ENCODE data around the gene NECAB3. TPM values are rescaled to one million over a fixed set of nuclear protein-coding genes. Genes with fewer than 3 reads are reported as not detected.
"Not testable (repeated sequence)": the region's sequence is repeated elsewhere in the genome, so short reads cannot be mapped to it uniquely, and the experiment has no call there.

Gene NECAB3
- total RNA-seq, 1 experiment from 2014 or later, result 105 TPM

DNA sequence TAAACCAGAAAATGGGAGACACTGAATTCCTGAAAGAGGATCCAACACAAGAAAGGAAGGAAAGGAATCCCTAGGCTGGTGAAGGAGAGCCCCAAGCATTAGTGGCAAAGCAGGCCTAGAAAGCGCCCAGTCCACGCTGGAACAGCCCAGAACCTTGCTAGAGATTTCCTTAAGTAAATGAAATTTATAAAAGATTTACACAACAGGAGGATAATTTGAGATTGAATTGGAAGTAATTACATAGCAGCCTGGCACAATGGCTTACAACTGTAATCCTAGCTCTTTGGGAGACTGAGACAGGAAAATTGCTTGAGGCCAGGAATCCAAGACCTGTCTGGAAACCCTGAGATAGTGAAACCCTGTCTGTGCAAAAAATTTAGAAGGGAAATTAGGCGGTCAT, 38.9 kb downstream of the NECAB3 start:
- CTCF ChIA-PET, result interaction anchor here (0.7 kb wide), 1 partner anchor 121 kb away, joined by 7 read pairs; no protein-coding TSS in a partner anchor
- H3K4me3 Mint-ChIP-seq (ENCODE audit: unreplicated experiment), result no peak overlapping the region
- H3K4me3 ChIP-seq (ENCODE audit: low read depth, low read length), result no peak overlapping the region
- no peaks in the 10 kb centered on the region for H3K9me3 ChIP-seq
- POLR2A ChIA-PET, result no interaction called here
- no peak for DNase-seq
- BruUV-seq (replicated peaks), result no TSS peak
- H3K27me3 Mint-ChIP-seq (ENCODE audit: insufficient read depth, unreplicated experiment), result no peaks in the 10 kb centered on the region
- TF ChIP-seq, protein P1, sequence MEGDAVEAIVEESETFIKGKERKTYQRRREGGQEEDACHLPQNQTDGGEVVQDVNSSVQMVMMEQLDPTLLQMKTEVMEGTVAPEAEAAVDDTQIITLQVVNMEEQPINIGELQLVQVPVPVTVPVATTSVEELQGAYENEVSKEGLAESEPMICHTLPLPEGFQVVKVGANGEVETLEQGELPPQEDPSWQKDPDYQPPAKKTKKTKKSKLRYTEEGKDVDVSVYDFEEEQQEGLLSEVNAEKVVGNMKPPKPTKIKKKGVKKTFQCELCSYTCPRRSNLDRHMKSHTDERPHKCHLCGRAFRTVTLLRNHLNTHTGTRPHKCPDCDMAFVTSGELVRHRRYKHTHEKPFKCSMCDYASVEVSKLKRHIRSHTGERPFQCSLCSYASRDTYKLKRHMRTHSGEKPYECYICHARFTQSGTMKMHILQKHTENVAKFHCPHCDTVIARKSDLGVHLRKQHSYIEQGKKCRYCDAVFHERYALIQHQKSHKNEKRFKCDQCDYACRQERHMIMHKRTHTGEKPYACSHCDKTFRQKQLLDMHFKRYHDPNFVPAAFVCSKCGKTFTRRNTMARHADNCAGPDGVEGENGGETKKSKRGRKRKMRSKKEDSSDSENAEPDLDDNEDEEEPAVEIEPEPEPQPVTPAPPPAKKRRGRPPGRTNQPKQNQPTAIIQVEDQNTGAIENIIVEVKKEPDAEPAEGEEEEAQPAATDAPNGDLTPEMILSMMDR (IDR thresholded peaks at IDR 0.05; ENCODE audit: insufficient read depth in 1 of 2, low read depth in 1 of 2, low read length in 1 of 2, severe bottlenecking in 1 of 2, unreplicated experiment in 1 of 2), result no peak
- H3K4me1 ChIP-seq, result no peaks in the 10 kb centered on the region
- no peaks in the 10 kb centered on the region for H3K27me3 ChIP-seq (replicated peaks; ENCODE audit: control insufficient read depth, insufficient read depth, low read length)
- peaks cover 49% of the 10 kb centered on the region for H3K36me3 Mint-ChIP-seq (ENCODE audit: insufficient read depth, unreplicated experiment)
- H3K36me3 ChIP-seq (ENCODE audit: control insufficient read depth, insufficient read depth, low read length), result peaks cover 13% of the 10 kb centered on the region
- no peaks in the 10 kb centered on the region for H3K9me3 Mint-ChIP-seq (ENCODE audit: unreplicated experiment)
- no peak overlapping the region for H3K27ac Mint-ChIP-seq (ENCODE audit: unreplicated experiment)
- H3K4me1 Mint-ChIP-seq (ENCODE audit: low read depth, unreplicated experiment), result no peaks in the 10 kb centered on the region
- intact Hi-C loops (cut with micrococcal nuclease; ENCODE audit: unreplicated experiment), result no loop called here

DNA sequence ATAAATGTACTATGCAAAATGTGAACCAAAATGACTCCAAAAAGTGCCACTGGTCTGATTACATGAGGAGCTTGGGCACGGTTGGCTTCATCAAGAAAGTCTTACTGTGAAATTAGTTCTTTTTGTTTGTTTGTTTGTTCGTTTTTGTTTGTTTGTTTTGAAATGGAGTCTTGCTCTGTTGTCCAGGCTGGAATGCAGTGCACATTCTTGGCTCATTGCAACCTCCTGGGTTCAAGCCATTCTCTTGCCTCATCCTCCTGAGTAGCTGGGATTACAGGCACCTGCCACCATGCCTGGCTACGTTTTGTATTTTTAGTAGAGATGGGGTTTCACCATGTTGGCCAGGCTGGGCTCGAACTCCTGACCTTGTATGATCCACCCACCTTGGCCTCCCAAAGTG, 42.3 kb downstream of the NECAB3 start:
- H3K4me1 ChIP-seq; CTCF ChIA-PET; H3K9me3 Mint-ChIP-seq (ENCODE audit: unreplicated experiment); POLR2A ChIA-PET; H3K4me1 Mint-ChIP-seq (ENCODE audit: low read depth, unreplicated experiment); DNase-seq; H3K4me3 ChIP-seq (ENCODE audit: low read depth, low read length); intact Hi-C loops (cut with micrococcal nuclease; ENCODE audit: unreplicated experiment); BruUV-seq (replicated peaks); H3K4me3 Mint-ChIP-seq (ENCODE audit: unreplicated experiment); H3K36me3 ChIP-seq (ENCODE audit: control insufficient read depth, insufficient read depth, low read length); H3K9me3 ChIP-seq; H3K27ac Mint-ChIP-seq (ENCODE audit: unreplicated experiment); H3K27me3 Mint-ChIP-seq (ENCODE audit: insufficient read depth, unreplicated experiment); H3K27me3 ChIP-seq (replicated peaks; ENCODE audit: control insufficient read depth, insufficient read depth, low read length): not testable (repeated sequence)
- peaks cover 33% of the 10 kb centered on the region for H3K36me3 Mint-ChIP-seq (ENCODE audit: insufficient read depth, unreplicated experiment)

DNA sequence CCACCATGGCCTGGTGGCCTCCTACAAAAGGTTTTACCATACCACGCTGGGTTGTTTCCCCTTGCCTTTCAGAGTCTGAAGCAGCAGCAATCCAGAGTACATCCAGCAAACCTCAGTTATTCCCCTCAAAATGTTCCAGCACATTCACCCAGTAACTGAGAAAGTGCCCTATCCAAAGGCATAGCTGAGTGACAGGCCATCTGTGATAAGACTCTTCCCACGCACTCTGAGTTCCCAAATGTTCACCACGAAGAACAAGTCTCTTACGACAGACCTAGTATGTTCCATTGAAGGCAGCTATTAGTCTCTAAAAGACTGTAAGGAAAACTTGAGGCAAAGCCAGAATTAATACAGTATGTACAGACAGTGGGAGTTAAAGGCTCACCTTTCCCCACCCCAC, 43.7 kb downstream of the NECAB3 start:
- no peaks in the 10 kb centered on the region for H3K4me1 Mint-ChIP-seq (ENCODE audit: low read depth, unreplicated experiment)
- peaks cover 41% of the 10 kb centered on the region for H3K36me3 Mint-ChIP-seq (ENCODE audit: insufficient read depth, unreplicated experiment)
- 0 out of 2 replicates have a peak, but pooled peaks cover 3% of the 10 kb centered on the region for H3K36me3 ChIP-seq (ENCODE audit: control insufficient read depth, insufficient read depth, low read length)
- no peak overlapping the region for H3K27ac Mint-ChIP-seq (ENCODE audit: unreplicated experiment)
- H3K4me3 Mint-ChIP-seq (ENCODE audit: unreplicated experiment), result no peak overlapping the region
- intact Hi-C loops (cut with micrococcal nuclease; ENCODE audit: unreplicated experiment), result no loop called here
- POLR2A ChIA-PET, result no interaction called here
- no peaks in the 10 kb centered on the region for H3K9me3 ChIP-seq
- no TSS peak for BruUV-seq (replicated peaks)
- no peaks in the 10 kb centered on the region for H3K27me3 ChIP-seq (replicated peaks; ENCODE audit: control insufficient read depth, insufficient read depth, low read length)
- H3K4me1 ChIP-seq, result no peaks in the 10 kb centered on the region
- H3K27me3 Mint-ChIP-seq (ENCODE audit: insufficient read depth, unreplicated experiment), result no peaks in the 10 kb centered on the region
- no peaks in the 10 kb centered on the region for H3K9me3 Mint-ChIP-seq (ENCODE audit: unreplicated experiment)
- H3K4me3 ChIP-seq (ENCODE audit: low read depth, low read length), result no peak overlapping the region
- TF ChIP-seq, protein P1 (IDR thresholded peaks at IDR 0.05; ENCODE audit: insufficient read depth in 1 of 2, low read depth in 1 of 2, low read length in 1 of 2, severe bottlenecking in 1 of 2, unreplicated experiment in 1 of 2), result no peak
- DNase-seq, result no peak
- CTCF ChIA-PET, result interaction anchor here (1.5 kb wide), 1 partner anchor 23 kb away, joined by 4 read pairs; no protein-coding TSS in a partner anchor

DNA sequence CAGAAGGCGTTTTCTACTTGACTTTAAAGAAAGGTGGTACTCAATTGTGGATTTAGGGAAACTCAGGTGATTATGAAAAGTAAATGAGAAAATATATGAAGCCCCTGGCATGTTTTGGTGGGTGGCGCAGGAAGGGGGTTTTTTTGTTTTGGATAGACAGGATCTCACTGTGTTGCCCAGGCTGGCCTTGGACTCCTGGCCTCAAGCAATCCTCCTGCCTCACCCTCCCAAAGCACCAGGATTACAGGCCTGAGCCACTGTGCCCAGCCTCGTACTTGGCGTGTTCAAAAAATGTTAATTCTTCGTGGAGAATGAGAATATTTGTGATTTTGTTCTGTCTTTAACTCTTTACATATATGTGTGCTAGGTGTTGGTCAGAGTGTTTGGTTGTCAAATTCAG, 44.2 kb downstream of the NECAB3 start:
- Histone ChIP-seq H3K36me3 (ENCODE audit: control insufficient read depth, insufficient read depth, low read length) (0 out of 2 replicates have a peak, but pooled peaks cover 3% of the 10 kb centered on the region), H3K27me3 (replicated peaks; ENCODE audit: control insufficient read depth, insufficient read depth, low read length) (no peaks in the 10 kb centered on the region), H3K9me3 (no peaks in the 10 kb centered on the region), H3K4me3 (ENCODE audit: low read depth, low read length) (no peak overlapping the region), H3K4me1 (no peaks in the 10 kb centered on the region)
- Mint-ChIP-seq H3K27me3 (ENCODE audit: insufficient read depth, unreplicated experiment) (no peaks in the 10 kb centered on the region), H3K9me3 (ENCODE audit: unreplicated experiment) (no peaks in the 10 kb centered on the region), H3K4me1 (ENCODE audit: low read depth, unreplicated experiment) (no peaks in the 10 kb centered on the region), H3K4me3 (ENCODE audit: unreplicated experiment) (no peak overlapping the region), H3K27ac (ENCODE audit: unreplicated experiment) (no peak overlapping the region), H3K36me3 (ENCODE audit: insufficient read depth, unreplicated experiment) (peaks cover 46% of the 10 kb centered on the region)
- POLR2A ChIA-PET, result no interaction called here
- BruUV-seq (replicated peaks), result no TSS peak
- TF ChIP-seq, protein P1 (IDR thresholded peaks at IDR 0.05; ENCODE audit: insufficient read depth in 1 of 2, low read depth in 1 of 2, low read length in 1 of 2, severe bottlenecking in 1 of 2, unreplicated experiment in 1 of 2), result no peak
- intact Hi-C loops (cut with micrococcal nuclease; ENCODE audit: unreplicated experiment), result no loop called here
- CTCF ChIA-PET, result interaction anchor here (1.5 kb wide), 1 partner anchor 23 kb away, joined by 4 read pairs; no protein-coding TSS in a partner anchor
- DNase-seq, result no peak

All from Caco-2 (cell line).